Peyer's patch (tissue), 4 donors: ENCODE data around the gene GARIN5A. TPM values are rescaled to one million over a fixed set of nuclear protein-coding genes. Genes with fewer than 3 reads are reported as not detected.
"Not testable (repeated sequence)": the region's sequence is repeated elsewhere in the genome, so short reads cannot be mapped to it uniquely, and the experiment has no call there.

Source experiments
- DNase-seq, 3 donors: peaks; one replicate each; pipeline ENCODE4 v3.0.0-alpha.2; 2017 to 2019
- H3K27ac ChIP-seq, 4 donors: fragments of 200-600 bp; sonication (generic); one replicate each; pipeline ENCODE4 v1.5.1; 2016 to 2019
- H3K27me3 ChIP-seq, 2 donors: fragments of 200-600 bp; sonication (generic); one replicate each; pipeline ENCODE4 v1.5.1; 2019
- H3K36me3 ChIP-seq, 3 donors: fragments of 200-600 bp; sonication (generic); one replicate each; pipeline ENCODE4 v1.5.1; 2016 to 2019
- H3K4me1 ChIP-seq, 4 donors: fragments of 200-600 bp; sonication (generic); one replicate each; pipeline ENCODE4 v1.5.1; 2016 to 2019
- H3K4me3 ChIP-seq, 4 donors: fragments of 200-600 bp; sonication (generic); 1 replicate in 3 of 4; 2 replicates in 1 of 4; pipeline ENCODE4 v1.5.1; 2016 to 2019; ENCODE audit warnings: mild to moderate bottlenecking in 1 of 4
- H3K9me3 ChIP-seq, 4 donors: fragments of 200-600 bp; sonication (generic); one replicate each; pipeline ENCODE4 v1.5.1; 2016 to 2019; ENCODE audit warnings: mild to moderate bottlenecking in 1 of 4
- CTCF ChIP-seq, 6 experiments: fragments of 450-650 bp in 4 of 6; fragments of 200-600 bp in 2 of 6; sonication (generic) in 1 of 6; IDR thresholded peaks; one replicate each; pipeline ENCODE4 v1.5.1; 2017 to 2019; ENCODE audit warnings: antibody characterized with exemption in 6 of 6, mild to moderate bottlenecking in 3 of 6, moderate library complexity in 1 of 6
- POLR2A ChIP-seq, 2 donors: fragments of 450-650 bp; IDR thresholded peaks; one replicate each; pipeline ENCODE4 v1.5.1; 2017; ENCODE audit warnings: antibody characterized with exemption in 2 of 2, mild to moderate bottlenecking in 2 of 2, moderate library complexity in 2 of 2
- total RNA-seq, 4 donors: library from RNA; depleted of rRNA; stranded (reverse); fragments of >200 nt; gene quantifications; one replicate each; pipeline ENCODE4 v1.1.0, GENCODE V29; 2016

The GARIN5A gene
- total RNA-seq, 4 donors from 2014 or later = 2.0 to 2.5 TPM; not detected in 2

- H3K4me1 ChIP-seq = no peaks in the 10 kb centered on the region
- DNase-seq = no peak
- TF ChIP-seq CTCF (IDR thresholded peaks at IDR 0.05) (no peak), POLR2A (IDR thresholded peaks at IDR 0.05) (no peak)
- H3K27ac ChIP-seq = no peak overlapping the region
- H3K36me3 ChIP-seq = no peaks in the 10 kb centered on the region
- no peak overlapping the region for H3K4me3 ChIP-seq
- no peaks in the 10 kb centered on the region for H3K9me3 ChIP-seq
- no peaks in the 10 kb centered on the region for H3K27me3 ChIP-seq
Observed at GRCh38 chr19:50450369-50451222, 26.1 kb downstream of the GARIN5A start.

- no peaks in the 10 kb centered on the region for H3K4me1 ChIP-seq
- no peak overlapping the region for H3K4me3 ChIP-seq
Observed at GRCh38 chr19:50449236-50449899, 27.3 kb downstream of the GARIN5A start.

GRCh38 chr19:50447750-50448149, 28.9 kb downstream of the GARIN5A start:
- Histone ChIP-seq H3K27ac (no peak overlapping the region), H3K36me3 (no peaks in the 10 kb centered on the region), H3K27me3 (no peaks in the 10 kb centered on the region), H3K4me3 (no peak overlapping the region), H3K4me1 (no peaks in the 10 kb centered on the region), H3K9me3 (no peaks in the 10 kb centered on the region)
- no peak for TF ChIP-seq POLR2A (IDR thresholded peaks at IDR 0.05)
- no peak for TF ChIP-seq CTCF (IDR thresholded peaks at IDR 0.05)
- no peak for DNase-seq

More at GRCh38 chr19:50449236-50449899, 27.3 kb downstream of the GARIN5A start:
- Histone ChIP-seq H3K36me3 (no peaks in the 10 kb centered on the region), H3K9me3 (no peaks in the 10 kb centered on the region), H3K27ac (no peak overlapping the region), H3K27me3 (no peaks in the 10 kb centered on the region)
- TF ChIP-seq POLR2A (IDR thresholded peaks at IDR 0.05) (no peak), CTCF (IDR thresholded peaks at IDR 0.05) (no peak)
- DNase-seq = no peak

- Histone ChIP-seq H3K4me3 (no peak overlapping the region), H3K4me1 (no peaks in the 10 kb centered on the region), H3K36me3 (no peaks in the 10 kb centered on the region), H3K27me3 (no peaks in the 10 kb centered on the region), H3K9me3 (no peaks in the 10 kb centered on the region), H3K27ac (no peak overlapping the region)
- no peak for DNase-seq
- no peak for TF ChIP-seq POLR2A (IDR thresholded peaks at IDR 0.05)
- no peak for TF ChIP-seq CTCF (IDR thresholded peaks at IDR 0.05)
Observed at GRCh38 chr19:50447053-50447452, 29.6 kb downstream of the GARIN5A start.

GRCh38 chr19:50444059-50444458, 32.6 kb downstream of the GARIN5A start:
- H3K27ac ChIP-seq = no peak overlapping the region
- H3K9me3 ChIP-seq = no peaks in the 10 kb centered on the region
- no peak overlapping the region for H3K4me3 ChIP-seq
- no peak for TF ChIP-seq CTCF (IDR thresholded peaks at IDR 0.05)
- no peak for TF ChIP-seq POLR2A (IDR thresholded peaks at IDR 0.05)
- DNase-seq = no peak
- H3K4me1 ChIP-seq = no peaks in the 10 kb centered on the region
- H3K36me3 ChIP-seq = no peaks in the 10 kb centered on the region
- no peaks in the 10 kb centered on the region for H3K27me3 ChIP-seq

- DNase-seq, H3K9me3 ChIP-seq, H3K27me3 ChIP-seq, H3K4me3 ChIP-seq, H3K4me1 ChIP-seq, H3K36me3 ChIP-seq, H3K27ac ChIP-seq: not testable (repeated sequence)
Observed at GRCh38 chr19:50439130-50439529, 37.5 kb downstream of the GARIN5A start.
